GM18511 (cell line): ENCODE measurements around the gene TANC1.

Experiments
- ATAC-seq: cut with Tn5 transposase; IDR thresholded peaks from one replicate; pipeline ENCODE4 v1.9.1; 2021; ENCODE audit warnings: mild to moderate bottlenecking, moderate library complexity; ENCODE audit not compliant: unreplicated experiment

The TANC1 gene

DNA sequence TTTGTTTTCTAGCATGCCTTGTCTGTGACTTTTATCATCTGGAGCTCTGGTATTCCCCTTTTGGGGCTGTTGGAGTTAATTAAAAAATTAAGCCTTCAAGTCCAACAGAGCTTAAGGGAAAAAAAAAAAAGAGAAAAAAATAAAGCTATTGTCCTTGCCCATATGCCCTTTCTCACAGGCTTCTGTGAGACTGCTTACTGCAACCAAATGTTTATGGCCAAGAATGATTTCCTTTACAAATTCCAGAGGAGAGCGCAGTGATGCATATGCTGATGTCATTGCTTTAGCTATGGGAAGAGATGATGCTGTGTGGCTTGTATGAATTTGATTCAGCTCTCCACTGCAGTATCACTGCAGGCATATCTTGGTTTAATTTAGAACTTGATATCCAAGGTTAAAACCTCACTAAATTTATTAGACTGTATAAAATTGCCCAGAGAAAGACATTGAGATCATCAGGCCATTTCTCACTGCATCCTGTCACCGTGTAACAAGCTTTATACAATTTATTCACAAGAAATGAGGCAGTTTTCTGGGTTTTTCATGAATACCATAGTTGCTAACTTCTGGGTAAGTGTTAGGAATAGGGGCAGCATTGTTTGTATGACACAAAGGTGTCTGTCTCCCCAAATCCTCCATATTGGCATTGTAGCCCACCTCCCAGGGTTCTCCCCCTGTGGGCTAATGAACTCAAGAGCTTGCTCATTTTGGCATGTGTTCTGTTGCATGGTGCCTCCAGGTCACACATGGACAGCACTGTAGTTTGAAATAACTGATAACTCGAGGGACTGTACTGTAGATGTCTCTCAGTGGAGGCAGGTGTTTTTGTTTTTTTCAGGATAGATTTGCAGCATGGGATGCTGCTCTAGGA, 85.0 kb downstream of the TANC1 start:
- no peak for ATAC-seq

DNA sequence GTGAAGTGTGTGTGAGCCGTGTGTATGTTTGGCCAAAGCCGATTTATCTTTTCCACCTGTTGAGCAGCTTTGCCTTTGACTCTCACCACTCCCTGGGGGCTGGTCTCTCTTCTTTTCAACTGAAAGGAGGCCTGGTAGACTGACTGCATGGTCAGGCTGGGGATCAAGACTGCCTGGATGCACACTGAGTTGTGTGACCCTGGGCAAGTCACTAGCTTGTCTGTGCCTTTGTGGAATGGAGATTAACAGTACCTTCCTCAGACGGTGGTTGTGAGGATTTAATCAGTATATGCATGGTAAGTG, 85.5 kb downstream of the TANC1 start:
- no peak for ATAC-seq

DNA sequence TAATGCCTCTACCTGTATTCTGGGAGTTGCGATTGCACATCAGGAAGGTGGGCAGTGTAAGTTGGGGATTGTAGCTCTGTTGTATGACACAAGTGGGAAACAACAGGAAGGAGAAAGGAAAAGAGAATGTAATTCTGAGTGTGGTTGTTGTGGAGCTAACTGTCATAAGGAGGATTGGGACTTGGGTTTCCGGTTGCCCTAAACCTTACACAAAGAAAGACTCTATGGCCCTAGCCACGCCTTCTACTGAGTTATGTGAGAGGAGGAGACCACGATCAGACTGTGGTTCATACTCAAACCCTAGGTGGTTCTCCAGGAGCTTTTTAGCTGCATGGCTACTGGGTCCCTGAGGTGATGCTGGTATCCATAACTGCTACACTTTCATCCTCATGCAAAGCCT, 86.5 kb downstream of the TANC1 start:
- ATAC-seq: no peak

DNA sequence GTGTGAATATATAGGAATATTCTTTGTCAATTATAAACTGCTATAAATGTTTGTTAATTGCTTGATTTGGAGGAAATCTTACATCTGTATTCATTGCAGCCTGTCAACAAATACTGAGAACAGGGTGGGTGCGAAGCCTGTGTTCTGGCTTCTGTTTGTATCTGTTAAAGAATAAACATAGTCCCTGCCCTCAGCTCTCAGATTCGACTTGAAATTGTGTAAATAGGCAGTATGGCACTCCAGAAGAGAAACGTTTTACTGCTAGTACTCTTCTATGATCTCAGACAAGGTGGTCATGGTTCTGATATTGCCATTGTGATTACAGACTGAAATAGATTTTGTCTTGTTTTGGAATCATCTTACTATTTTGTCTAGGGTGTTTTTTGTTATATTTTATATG, 92.1 kb downstream of the TANC1 start:
- ATAC-seq: no peak

DNA sequence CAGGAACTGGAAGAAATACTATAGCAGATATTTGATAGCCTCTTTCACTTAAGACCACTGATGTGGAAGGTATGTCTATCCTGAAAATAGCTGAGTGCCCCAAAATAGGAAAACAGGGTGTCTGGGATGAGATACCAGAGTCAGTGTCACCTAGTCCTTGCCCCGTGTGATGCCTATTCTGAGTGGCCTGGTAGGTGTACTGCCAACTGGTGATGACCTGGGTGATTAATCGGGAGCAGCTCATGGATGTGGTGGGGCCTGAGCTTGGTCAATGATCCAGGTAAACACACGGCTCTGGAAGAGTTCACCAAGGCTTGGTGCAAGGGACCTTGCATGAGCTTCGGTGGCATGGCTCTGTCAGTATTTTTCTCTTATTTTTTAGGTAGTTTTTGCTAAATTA, 95.2 kb downstream of the TANC1 start:
- no peak for ATAC-seq

DNA sequence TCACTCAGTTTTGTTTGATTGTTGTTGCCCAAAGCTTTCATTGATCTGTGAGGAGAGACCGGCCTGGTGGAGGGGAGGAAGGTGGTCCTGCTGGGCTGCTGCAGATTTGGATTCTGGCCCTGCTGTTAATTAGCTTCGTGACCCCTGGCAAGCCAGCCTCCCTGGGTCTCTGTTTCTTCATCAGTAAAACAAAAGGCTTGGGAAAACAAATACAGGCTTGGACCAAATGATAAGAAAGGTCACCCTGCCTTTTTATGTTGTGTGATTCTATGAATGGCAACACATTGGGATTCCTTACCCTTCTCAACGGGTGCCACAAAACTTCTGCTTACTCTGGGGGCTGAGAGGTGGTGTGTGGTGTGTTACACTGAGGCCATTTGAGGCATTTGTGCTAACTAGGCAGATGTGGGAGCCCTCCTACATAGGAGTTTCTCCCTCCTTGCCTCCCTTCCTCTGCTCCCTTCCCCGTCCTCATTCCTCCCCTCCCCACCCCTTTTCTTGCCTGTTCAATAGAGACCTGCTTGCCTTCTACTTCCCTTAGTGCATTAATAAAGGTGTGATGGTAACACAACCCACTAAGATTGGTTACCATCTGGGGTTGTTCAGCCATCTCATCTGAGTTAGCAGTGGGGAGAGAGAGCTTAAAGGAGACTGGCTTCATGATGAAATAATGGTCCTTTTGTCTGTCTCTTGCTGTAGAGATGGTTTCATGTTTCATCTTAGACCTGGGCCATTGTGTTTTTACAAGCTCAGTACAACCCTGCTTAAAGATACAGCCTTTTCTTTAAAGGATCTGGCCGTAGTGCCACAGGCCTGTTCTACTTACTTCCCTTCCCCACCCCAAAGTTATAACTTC, 96.2 kb downstream of the TANC1 start:
- ATAC-seq: no peak

DNA sequence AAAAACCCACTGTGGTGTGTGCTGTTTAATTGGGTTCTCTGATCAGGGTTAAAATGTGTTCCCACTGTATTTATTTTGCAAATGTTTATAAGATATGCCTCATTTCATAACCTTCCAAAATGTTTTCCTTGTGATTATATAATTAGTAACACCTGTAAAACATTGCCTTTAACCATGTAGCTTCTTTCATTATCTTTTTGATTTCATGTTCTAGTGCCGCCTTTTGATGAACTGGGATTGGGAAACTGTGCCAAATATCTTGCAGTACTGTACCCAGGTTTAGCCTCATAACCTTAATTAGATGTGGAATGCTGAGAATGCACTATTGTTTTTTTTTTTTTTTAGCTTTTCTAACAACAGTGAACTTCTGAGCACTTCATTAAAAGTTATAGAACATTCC, 96.9 kb downstream of the TANC1 start:
- ATAC-seq: no peak

DNA sequence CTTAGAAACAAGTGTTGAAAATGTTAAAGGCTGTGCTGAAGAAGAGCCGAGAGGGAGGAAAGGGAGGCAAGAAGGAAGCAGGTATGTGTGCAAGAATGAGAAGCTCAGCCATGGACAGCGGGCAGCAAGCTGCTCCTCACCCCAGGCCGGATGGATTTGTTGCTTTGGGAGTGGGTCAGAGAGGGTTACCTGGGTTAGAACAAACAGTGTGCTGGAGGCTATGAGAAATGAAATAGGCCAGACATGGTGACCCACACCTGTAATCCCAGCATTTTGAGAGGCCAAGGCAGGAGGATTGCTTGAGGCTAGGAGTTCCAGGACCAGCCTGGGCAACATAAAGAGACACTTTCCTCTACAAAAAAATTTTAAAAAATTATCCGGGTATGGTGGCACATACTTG, 97.5 kb downstream of the TANC1 start:
- no peak for ATAC-seq

DNA sequence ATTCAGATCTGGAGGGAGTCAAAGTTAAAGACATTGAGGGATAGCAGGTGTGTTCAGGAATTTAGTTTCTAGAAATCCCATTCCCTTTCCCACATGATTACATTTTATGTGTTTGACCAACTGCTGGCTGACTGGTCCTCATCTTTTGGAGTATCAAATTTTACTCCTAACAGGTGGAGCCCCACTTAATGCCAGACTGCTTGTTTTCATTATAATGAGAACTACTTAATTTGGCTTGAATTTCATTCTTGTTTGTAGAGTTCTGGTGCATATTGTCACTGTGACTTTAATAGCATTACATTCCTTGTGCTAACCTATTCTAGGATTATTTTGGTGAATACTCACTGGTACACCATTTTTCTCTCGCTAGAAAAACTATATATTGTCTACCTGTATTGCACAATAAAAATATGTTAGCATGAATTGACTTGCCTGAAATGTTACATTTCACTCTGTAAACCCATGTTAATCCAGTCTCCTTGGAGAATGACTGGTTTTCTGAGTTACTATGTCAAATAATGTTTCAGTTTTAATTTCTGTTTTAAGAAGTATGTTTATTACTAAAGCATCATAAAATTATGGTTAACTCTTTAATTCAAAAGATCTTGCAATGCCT, 98.2 kb downstream of the TANC1 start:
- no peak for ATAC-seq

DNA sequence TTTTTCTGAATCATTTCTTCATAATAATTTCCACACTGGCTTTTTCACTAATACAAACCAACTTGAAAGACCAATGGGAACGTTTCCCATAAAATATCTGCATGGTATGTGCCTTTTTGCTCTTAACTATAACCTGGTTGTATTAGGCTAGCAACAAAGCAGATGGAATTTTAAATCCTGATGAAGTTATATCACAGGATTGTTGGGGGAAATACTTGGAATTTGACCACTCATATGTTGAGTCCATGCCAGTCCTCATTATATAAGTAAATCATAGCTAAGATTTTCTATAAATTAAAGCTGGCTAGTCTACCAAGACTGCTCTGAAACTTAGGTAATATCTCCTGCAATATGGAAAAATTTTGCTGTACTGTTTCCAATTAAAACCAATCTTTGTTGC, 99.5 kb downstream of the TANC1 start:
- no peak for ATAC-seq

DNA sequence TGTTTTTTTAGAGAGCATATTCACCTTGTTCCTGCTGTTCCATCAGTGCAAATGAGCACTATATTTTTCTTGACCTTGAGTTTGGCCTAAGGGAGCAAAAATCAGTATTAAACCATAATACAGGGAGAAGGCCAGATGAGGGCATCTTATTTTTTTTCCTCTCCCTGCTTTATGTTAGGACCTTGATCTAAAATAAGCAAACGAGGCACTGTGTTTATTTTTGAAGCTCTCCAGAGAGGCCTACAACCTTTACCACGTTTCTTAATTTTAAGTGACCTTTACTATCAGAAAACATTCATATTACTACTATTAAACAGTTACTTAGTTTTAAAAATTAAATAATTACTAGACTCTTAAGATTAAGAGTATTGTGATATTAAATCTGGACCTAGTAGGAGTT, 100.8 kb downstream of the TANC1 start:
- ATAC-seq: no peak

DNA sequence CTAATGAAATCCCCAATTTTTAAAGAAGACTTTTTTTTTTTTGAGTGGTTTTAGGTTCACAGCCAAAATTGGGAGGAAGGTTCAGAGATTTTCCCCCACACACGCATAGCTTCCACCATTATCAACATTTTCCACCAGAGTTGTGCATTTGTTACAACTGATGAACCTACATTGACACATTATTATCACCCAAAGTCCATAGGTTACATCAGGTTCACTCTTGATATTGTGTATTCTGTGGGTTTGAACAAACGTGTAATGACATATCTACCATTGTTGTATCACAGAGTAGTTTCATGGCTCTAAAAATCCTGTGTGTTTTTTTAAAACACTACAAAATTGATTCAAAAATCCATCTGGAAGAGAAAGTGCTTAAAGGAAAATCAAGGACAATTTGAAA, 101.8 kb downstream of the TANC1 start:
- ATAC-seq: no peak

DNA sequence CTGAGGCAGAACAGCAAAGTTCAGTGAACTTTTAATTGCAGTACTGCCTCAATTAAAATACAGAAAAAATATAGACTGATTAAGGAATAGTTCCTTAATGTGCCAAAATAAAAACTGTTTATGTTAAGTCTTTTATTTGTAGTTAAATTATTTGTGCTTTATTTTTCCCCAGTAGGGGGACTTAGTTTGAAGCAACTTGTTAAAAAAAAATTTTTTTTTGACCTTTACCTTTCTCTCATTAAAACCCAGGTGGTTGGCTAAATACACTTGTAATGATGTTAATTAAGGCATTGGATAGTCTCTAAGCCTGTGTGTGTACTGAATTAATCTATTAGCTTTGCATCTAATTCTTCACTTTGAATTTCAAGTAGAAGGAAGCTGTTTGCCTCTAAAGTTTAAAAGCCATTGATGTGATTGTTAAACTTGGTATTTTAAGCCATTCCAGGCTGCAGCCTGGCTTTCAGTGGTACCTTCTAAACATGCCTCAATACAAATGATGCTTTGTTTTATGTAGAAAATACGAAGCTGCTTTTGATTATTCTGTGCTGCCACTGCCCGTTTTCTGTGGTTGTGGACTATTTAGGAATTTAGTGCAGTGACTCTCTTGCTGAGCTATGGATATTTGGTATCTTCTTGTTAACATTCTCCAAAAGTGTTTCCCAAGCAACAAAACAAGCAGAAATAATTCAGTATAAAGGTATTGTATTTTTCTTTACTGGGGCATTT, 102.9 kb downstream of the TANC1 start:
- no peak for ATAC-seq

DNA sequence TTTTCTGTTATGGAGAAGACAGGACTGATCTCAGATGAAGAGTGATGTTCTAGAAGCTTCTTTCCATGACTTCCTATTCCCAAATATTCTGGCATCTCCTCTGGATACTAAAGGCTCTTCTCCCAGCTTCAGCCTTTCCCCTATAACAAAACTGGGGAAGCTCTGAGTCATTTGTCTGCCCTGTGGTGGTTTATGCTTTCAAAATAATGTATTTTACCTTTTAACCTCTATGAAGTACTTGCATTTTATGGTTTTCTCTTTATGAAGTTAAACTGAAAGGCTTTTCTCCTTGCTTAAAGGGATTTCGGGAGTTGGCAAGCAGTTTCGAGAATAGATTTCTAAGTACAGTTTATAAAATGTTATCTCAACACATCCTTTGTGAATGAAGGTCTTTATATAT, 104.4 kb downstream of the TANC1 start:
- ATAC-seq: no peak

DNA sequence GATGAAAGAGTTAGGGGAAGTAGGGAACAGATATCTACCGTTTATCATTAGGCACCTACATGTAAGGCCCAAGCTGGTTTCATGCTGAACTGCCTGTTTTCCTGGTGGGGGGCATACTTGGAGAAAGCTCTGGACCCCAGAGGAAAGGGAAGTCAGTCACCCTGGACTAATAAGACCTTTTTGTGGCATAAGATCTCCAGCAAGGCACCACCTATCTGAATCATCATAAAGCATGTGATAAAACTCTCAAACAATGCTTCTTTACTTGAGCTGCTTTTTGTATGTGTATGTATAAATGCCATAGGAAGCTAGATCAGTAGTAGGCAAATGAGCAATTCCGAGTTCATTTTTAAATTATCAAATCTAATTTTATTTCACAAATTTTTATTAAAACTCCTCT, 104.8 kb downstream of the TANC1 start:
- no peak for ATAC-seq

DNA sequence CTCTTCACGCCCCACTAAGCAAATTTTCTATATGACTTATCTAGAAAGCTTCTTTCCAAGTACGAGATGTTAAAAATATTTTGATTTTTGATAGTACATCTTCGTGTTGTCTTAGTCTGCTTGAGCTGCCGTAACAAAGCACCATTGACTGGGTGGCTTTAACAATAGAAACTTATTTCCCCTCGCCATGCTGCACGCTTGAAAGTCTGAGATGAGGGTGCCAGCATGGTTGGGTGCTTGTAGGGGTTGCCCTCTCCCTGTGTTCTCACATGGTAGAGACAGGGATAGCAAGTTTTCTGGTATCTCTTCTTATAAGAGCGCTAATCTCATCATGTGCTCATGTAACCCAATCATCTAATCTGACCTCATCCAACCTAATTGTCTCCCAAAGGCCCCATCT, 106.2 kb downstream of the TANC1 start:
- no peak for ATAC-seq

DNA sequence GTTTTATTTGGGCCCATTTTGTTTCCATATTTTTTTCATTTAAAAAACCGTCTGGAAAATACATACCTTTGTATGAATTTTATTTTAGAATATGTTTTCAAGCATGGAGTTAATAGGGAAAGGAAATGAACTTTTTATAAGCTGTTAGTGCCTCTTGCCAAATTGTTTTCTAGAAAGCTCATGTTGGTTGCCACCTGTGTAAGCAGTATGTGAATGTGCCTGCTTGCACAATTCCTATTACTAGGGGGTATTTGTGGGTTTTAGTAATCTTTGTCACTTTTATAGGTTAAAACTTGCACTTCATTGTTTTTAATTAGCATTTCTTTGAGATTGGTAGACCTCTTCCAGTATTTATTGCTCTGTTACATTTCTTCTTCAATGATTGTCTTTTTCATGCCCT, 107.3 kb downstream of the TANC1 start:
- no peak for ATAC-seq

DNA sequence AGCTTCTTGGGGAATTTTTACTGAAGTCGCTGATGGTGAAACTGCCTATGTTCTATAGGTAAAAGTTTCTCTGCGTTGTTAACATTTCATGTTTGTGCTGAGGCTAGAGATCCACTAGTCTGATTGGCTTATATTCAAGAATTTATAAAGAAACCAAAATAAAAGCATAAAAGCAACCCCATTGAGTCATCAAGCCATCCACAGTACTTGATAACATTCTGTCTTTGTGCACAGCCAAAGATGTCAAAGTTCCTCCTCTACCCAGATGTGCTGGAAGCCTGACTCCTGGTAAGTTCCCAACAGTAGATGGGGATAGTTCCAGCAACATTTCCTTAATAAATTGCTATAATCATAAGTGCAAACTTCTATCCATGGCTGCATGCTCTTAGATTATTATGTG, 107.8 kb downstream of the TANC1 start:
- no peak for ATAC-seq

DNA sequence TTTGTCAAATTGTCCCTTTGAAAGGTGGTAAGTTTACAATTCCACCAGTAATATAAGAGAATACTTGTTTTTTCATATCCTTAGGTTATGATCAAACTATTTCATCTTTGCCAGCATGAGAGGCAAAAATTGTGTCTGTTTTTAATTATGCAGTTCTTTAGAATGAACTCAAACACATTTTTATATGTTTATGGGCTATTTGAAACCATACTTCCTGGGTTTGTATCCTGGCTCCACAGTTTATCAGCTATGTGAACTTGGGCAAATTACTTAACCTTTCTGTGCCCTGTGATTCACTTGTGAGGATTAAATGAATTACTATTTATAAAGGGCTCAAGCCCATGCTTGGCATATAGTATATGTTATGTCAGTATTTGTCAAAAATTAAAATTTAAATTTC, 109.4 kb downstream of the TANC1 start:
- ATAC-seq: no peak

DNA sequence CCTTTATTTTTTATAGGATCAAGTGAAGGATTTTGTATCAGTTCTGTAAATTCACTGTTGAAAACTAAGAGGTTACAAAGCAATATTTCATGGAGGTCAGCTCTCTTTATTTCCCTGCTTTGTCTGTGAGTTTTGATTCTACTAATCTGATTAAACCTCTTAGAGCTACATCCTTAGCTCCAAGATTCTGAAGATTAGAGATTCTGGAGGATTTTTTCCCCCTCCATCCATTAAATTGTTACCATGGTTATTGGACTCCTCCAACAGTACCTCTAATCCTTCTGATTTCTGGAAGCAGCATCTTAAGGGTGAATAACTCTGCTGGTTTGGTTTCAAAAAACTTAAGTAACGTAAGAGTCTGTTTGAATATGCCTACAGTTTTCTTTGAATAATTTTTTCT, 110.0 kb downstream of the TANC1 start:
- no peak for ATAC-seq

DNA sequence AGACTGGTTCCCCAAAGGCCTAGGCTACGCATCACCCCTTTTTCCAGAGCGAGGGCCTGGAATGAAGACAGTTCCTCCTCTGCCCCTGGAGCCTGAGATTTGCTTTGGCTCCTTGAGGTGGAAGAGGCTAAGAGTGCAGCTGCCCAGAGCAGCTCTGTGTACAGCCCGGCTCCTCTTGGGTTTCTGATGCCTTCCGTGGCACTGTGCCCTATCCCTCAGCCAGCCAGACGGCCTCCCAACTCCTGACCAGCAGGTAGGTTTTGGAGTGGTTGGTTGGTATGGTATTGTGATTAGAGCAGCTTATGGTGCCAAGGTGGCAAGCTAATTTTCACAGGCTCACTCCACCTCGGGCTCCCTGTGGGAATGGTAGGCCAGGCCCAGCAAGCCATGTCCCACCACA, 112.2 kb downstream of the TANC1 start:
- ATAC-seq: no peak
